ENCODE data around the gene PEX14.
A peak's percentile ranks its signal among the peaks of the same experiment; 100 is the strongest.

The PEX14 gene

GRCh38 chr1:10671622-10672342 is 197.0 kb downstream of the PEX14 start:
- DNase-seq, result no peak

GRCh38 chr1:10672343-10673050 is 197.7 kb downstream of the PEX14 start:
- DNase-seq, result no peak

GRCh38 chr1:10673109-10673711 is 198.5 kb downstream of the PEX14 start:
- DNase-seq, result no peak

GRCh38 chr1:10674222-10674621 is 199.5 kb downstream of the PEX14 start:
- DNase-seq, result no peak

- no peak for DNase-seq
These were observed 200.2 kb downstream of the PEX14 start for GRCh38 chr1:10674700-10675609.

DNA sequence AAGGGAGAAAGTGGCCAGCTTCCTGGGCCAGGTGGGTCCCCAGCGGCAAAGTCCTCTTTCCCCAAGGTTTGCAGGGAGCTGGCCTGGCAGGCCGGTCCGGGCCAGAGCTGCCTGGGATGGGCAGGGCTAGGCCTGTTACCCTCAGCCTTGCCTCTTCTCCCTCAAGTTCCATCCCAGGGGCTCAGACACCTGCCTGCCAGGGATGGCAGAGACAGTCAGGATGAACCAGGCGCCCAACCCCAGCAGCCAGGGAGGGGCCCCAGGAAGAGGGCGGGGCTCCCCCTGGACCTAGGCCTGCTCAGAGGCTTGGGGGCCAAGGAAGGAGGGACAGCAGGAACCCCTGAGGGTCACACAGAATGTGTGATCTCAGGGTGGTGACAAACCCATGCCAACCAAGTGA is 201.1 kb downstream of the PEX14 start:
- DNase-seq, result no peak

- no peak for DNase-seq
These were observed 202.2 kb downstream of the PEX14 start for GRCh38 chr1:10676963-10677362.

GRCh38 chr1:10677491-10678391 is 203.0 kb downstream of the PEX14 start:
- DNase-seq, result no peak

GRCh38 chr1:10678402-10678801 is 203.7 kb downstream of the PEX14 start:
- no peak for DNase-seq

- DNase-seq, result no peak
These were observed 204.1 kb downstream of the PEX14 start for GRCh38 chr1:10678852-10679251.

DNA sequence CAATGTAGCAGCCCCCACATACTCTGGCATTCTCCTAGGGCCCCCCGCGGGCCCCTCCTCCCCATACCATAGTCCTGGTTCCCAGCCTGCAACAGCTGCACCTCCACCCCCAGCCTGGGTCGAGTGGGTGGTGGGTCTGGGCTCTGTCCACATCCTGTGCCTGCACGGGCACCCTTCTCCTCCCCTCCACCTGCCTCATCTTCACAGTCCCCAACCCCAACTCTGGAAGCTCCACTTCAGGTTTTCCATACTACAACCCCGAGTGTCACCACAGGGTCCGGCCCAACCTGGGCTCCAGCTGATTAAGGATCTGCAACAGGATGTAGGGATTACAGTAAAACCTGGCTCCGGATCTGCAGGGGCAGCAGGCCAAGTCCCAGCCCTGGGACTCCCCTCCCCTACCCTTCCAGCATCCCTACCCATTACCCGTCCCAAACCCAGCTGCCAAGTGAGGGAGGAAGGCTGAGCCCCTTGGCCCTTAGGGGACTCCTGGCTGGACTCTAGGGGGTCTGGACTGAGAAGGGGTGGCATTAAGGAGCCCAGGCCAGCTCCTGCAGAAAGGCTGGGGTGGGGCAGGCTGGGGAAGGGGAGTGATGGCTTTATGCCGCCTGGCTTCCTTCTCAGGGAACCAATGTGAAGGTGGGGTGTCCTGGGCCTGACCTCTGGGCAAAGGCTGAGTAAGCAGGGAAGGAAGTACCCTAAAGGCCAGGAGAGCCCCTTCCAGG is 204.9 kb downstream of the PEX14 start:
- DNase-seq, result peak; percentile 89
